HEK293 (cell line): ENCODE measurements around the gene GDF7.

Experiments used
- CTCF ChIA-PET: fragments of 350-600 bp; formaldehyde crosslinking; extraction: SDS; loops from one replicate; lab custom pipeline; 2021; ENCODE audit warnings: antibody characterized with exemption; lab: Yijun Ruan, JAX
- POLR2A ChIA-PET: fragments of 300-600 bp; formaldehyde crosslinking; extraction: SDS; loops from one replicate; lab custom pipeline; 2020; ENCODE audit warnings: antibody characterized with exemption, inconsistent platforms; lab: Yijun Ruan, JAX
- H3K27ac ChIP-seq: fragments of 200-500 bp; sonication (Bioruptor generic); 2 replicates; pipeline ENCODE4 v1.5.1; 2014; ENCODE audit warnings: low read depth, low read length, control low read depth, inconsistent platforms; ENCODE audit errors: extremely low read depth
- H3K36me3 ChIP-seq, 2 experiments: fragments of 200-500 bp in 1 of 2; sonication (Bioruptor generic) in 1 of 2; 1 replicate in 1 of 2; 2 replicates in 1 of 2; pipeline ENCODE4 v1.5.1; 2014 to 2017; ENCODE audit warnings: inconsistent platforms in 2 of 2, low read length in 2 of 2; ENCODE audit not compliant: control insufficient read depth in 2 of 2, insufficient read depth in 1 of 2
- H3K4me1 ChIP-seq: fragments of 200-500 bp; sonication (Bioruptor generic); 2 replicates; pipeline ENCODE4 v1.5.1; 2014; ENCODE audit warnings: mild to moderate bottlenecking, low read length, inconsistent platforms; ENCODE audit not compliant: control insufficient read depth, insufficient read depth
- H3K4me3 ChIP-seq: 2 replicates; pipeline ENCODE4 v1.5.1; 2011; ENCODE audit warnings: low read depth, mild to moderate bottlenecking, control low read depth, low read length, moderate library complexity
- H3K9me3 ChIP-seq: fragments of 200-500 bp; sonication (Bioruptor generic); 2 replicates; pipeline ENCODE4 v1.5.1; 2014; ENCODE audit warnings: low read depth, low read length, inconsistent platforms; ENCODE audit not compliant: control insufficient read depth, insufficient read depth
- AEBP2 ChIP-seq: fragments of 450-650 bp; formaldehyde crosslinking; IDR thresholded peaks from 2 replicates; pipeline ENCODE4 v1.5.1; 2016; ENCODE audit warnings: missing biosample characterization, missing genetic modification characterization, borderline replicate concordance
- BCL6B ChIP-seq: fragments of 450-650 bp; formaldehyde crosslinking; IDR thresholded peaks from 2 replicates; pipeline ENCODE4 v1.5.1; 2017; ENCODE audit warnings: missing biosample characterization, missing genetic modification characterization
- EGR2 ChIP-seq: fragments of 450-650 bp; formaldehyde crosslinking; IDR thresholded peaks from 2 replicates; pipeline ENCODE4 v1.5.1; 2016; ENCODE audit warnings: low read depth, missing biosample characterization, missing genetic modification characterization
- ZBTB21 ChIP-seq: fragments of 450-650 bp; formaldehyde crosslinking; IDR thresholded peaks from 2 replicates; pipeline ENCODE4 v1.5.1; 2017; ENCODE audit warnings: missing biosample characterization, missing genetic modification characterization
- ZBTB26 ChIP-seq: fragments of 450-650 bp; formaldehyde crosslinking; optimal IDR thresholded peaks from 2 replicates; pipeline ENCODE3; 2016; ENCODE audit warnings: missing biosample characterization, mild to moderate bottlenecking, missing genetic modification characterization
- ZBTB7A ChIP-seq: fragments of 450-650 bp; formaldehyde crosslinking; IDR thresholded peaks from 2 replicates; pipeline ENCODE4 v1.5.1; 2016; ENCODE audit warnings: low read depth, missing biosample characterization, missing genetic modification characterization
- ZNF292 ChIP-seq: fragments of 450-650 bp; formaldehyde crosslinking; IDR thresholded peaks from 2 replicates; pipeline ENCODE4 v1.5.1; 2016; ENCODE audit warnings: low read depth, missing biosample characterization, missing genetic modification characterization, borderline replicate concordance
- ZNF341 ChIP-seq: fragments of 450-650 bp; formaldehyde crosslinking; IDR thresholded peaks from 2 replicates; pipeline ENCODE4; 2016; ENCODE audit warnings: low read depth, missing biosample characterization, missing genetic modification characterization
- ZNF354C ChIP-seq: fragments of 450-650 bp; formaldehyde crosslinking; IDR thresholded peaks from 2 replicates; pipeline ENCODE4 v1.5.1; 2016; ENCODE audit warnings: missing biosample characterization, missing genetic modification characterization, low read depth, borderline replicate concordance
- ZNF362 ChIP-seq: fragments of 450-650 bp; formaldehyde crosslinking; IDR thresholded peaks from 2 replicates; pipeline ENCODE4 v1.5.1; 2016; ENCODE audit warnings: missing biosample characterization, missing genetic modification characterization
- ZNF404 ChIP-seq: fragments of 450-650 bp; formaldehyde crosslinking; IDR thresholded peaks from 2 replicates; pipeline ENCODE4 v1.5.1; 2017; ENCODE audit warnings: missing biosample characterization, missing genetic modification characterization
- ZNF416 ChIP-seq: fragments of 450-650 bp; formaldehyde crosslinking; IDR thresholded peaks from 2 replicates; pipeline ENCODE4 v1.5.1; 2016; ENCODE audit warnings: missing biosample characterization, missing genetic modification characterization
- ZNF449 ChIP-seq: fragments of 450-650 bp; formaldehyde crosslinking; IDR thresholded peaks from 2 replicates; pipeline ENCODE4 v1.5.1; 2017; ENCODE audit warnings: missing biosample characterization, mild to moderate bottlenecking, missing genetic modification characterization, moderate library complexity
- ZNF514 ChIP-seq: fragments of 450-650 bp; formaldehyde crosslinking; IDR thresholded peaks from 2 replicates; pipeline ENCODE4 v1.5.1; 2016; ENCODE audit warnings: missing biosample characterization, missing genetic modification characterization
- ZNF530 ChIP-seq: fragments of 450-650 bp; formaldehyde crosslinking; IDR thresholded peaks from 2 replicates; pipeline ENCODE4 v1.5.1; 2016; ENCODE audit warnings: low read depth, missing biosample characterization, missing genetic modification characterization
- ZNF548 ChIP-seq: fragments of 450-650 bp; formaldehyde crosslinking; IDR thresholded peaks from 2 replicates; pipeline ENCODE4 v1.5.1; 2016; ENCODE audit warnings: missing biosample characterization, missing genetic modification characterization
- ZNF555 ChIP-seq: fragments of 450-650 bp; formaldehyde crosslinking; conservative IDR thresholded peaks from 2 replicates; pipeline ENCODE4 v1.5.1; 2017; ENCODE audit warnings: missing biosample characterization, mild to moderate bottlenecking, missing genetic modification characterization, inconsistent platforms
- ZSCAN30 ChIP-seq: fragments of 450-650 bp; IDR thresholded peaks from 2 replicates; pipeline ENCODE4 v1.5.1; 2018; ENCODE audit warnings: missing biosample characterization, mild to moderate bottlenecking, missing genetic modification characterization, moderate library complexity
- ZSCAN5A ChIP-seq: fragments of 450-650 bp; formaldehyde crosslinking; IDR thresholded peaks from 2 replicates; pipeline ENCODE4 v1.5.1; 2016; ENCODE audit warnings: missing biosample characterization, missing genetic modification characterization

Gene GDF7

GRCh38 chr2:20693317-20693716 lies 26.4 kb downstream of the GDF7 start:
- Histone ChIP-seq H3K4me1 (no peaks in the 10 kb centered on the region), H3K9me3 (no peaks in the 10 kb centered on the region), H3K4me3 (no peak overlapping the region), H3K36me3 (peaks cover 0 to 15% of the 10 kb centered on the region in 2 experiments; a peak in 2 of 3 replicates), H3K27ac (no peak overlapping the region)
- ChIA-PET CTCF (interaction anchor here (0.5 kb wide), 1 partner anchor 9 kb away, joined by 4 read pairs; no protein-coding TSS in a partner anchor), POLR2A (no interaction called here)
- no peak for TF ChIP-seq ZBTB21
- no peak for TF ChIP-seq ZBTB7A (tag by site-specific recombination)
- TF ChIP-seq AEBP2: no peak
- no peak for TF ChIP-seq ZSCAN30 (tag by site-specific recombination)
- TF ChIP-seq ZNF530 (tag by site-specific recombination): no peak
- TF ChIP-seq ZNF514: no peak
- no peak for TF ChIP-seq ZNF362 (tag by site-specific recombination)
- no peak for TF ChIP-seq EGR2 (tag by site-specific recombination)
- no peak for TF ChIP-seq ZSCAN5A (tag by site-specific recombination)
- no peak for TF ChIP-seq ZBTB26 (tag by site-specific recombination)
- no peak for TF ChIP-seq ZNF416
- TF ChIP-seq ZNF548 (tag by site-specific recombination): no peak
- no peak for TF ChIP-seq BCL6B (tag by site-specific recombination)
- TF ChIP-seq ZNF341 (tag by site-specific recombination): no peak
- no peak for TF ChIP-seq ZNF555 (tag by site-specific recombination)
- TF ChIP-seq ZNF449 (tag by site-specific recombination): no peak
- no peak for TF ChIP-seq ZNF404
- TF ChIP-seq ZNF354C (tag by site-specific recombination): no peak
- TF ChIP-seq ZNF292: no peak
- TF ChIP-seq, all 188 proteins: peak for 0
